Measurements from ENCODE around the gene WIPF3. TPM values are rescaled to one million over a fixed set of nuclear protein-coding genes. Genes with fewer than 3 reads are reported as not detected.

The WIPF3 gene
- total and polyA plus RNA-seq, 2 of the 4 experiments (the other 2 are of a cell fraction), result not detected

- H2BK120ac ChIP-seq (ENCODE audit: low read depth, low read length), result no peak overlapping the region
- no peaks in the 10 kb centered on the region for H3K36me3 ChIP-seq (ENCODE audit: control insufficient read depth, insufficient read depth, low read length)
- H2AFZ ChIP-seq (replicated peaks; ENCODE audit: low read length, poor library complexity), result no peak overlapping the region
- no peak overlapping the region for H3K4me3 ChIP-seq (ENCODE audit: insufficient read depth, low read depth, low read length)
- no peak overlapping the region for H3K18ac ChIP-seq (ENCODE audit: low read depth, low read length)
- no TSS peak for BruUV-seq (replicated peaks)
- dilution Hi-C loops (cut with HindIII; ENCODE audit: low sequenced_read_pairs, unreplicated experiment) (no loop called here), in situ Hi-C loops (cut with MboI; ENCODE audit: low sequenced_read_pairs) (no loop called here), intact Hi-C loops (cut with micrococcal nuclease) (no loop called here)
- no peaks in the 10 kb centered on the region; the same call in none of the 2 replicates for H3K27me3 ChIP-seq (ENCODE audit: control insufficient read depth, insufficient read depth, low read length)
- H3K27ac ChIP-seq (ENCODE audit: insufficient read depth, low read length), result no peak overlapping the region
- no peaks in the 10 kb centered on the region for H3K4me1 ChIP-seq (ENCODE audit: control insufficient read depth, insufficient read depth, low read length)
- ATAC-seq (ENCODE audit: low read depth) (peak; percentile 72), DNase-seq (peak; percentile 66)
- no peak overlapping the region for H4K91ac ChIP-seq (ENCODE audit: insufficient read depth, low read depth, low read length)
- no peak overlapping the region for H2BK5ac ChIP-seq (ENCODE audit: low read depth, low read length, poor library complexity, severe bottlenecking)
- H3K23ac ChIP-seq (ENCODE audit: low read depth, low read length), result no peak overlapping the region
- ChIA-PET CTCF (no interaction called here), POLR2A (ENCODE audit: unreplicated experiment) (no interaction called here)
- WGBS, 2 experiments (ENCODE audit: extremely low coverage in 2 of 2, insufficient read length in 1 of 2), result 33% methylated on average over 5 of the region's 7 CpGs; no CpG with 5 or more reads in 1 of the 2 experiments
- no peak overlapping the region for H3K4me2 ChIP-seq (ENCODE audit: low read depth, low read length)
- H2AK9ac ChIP-seq (replicated peaks; ENCODE audit: low read depth, low read length, poor library complexity), result no peak overlapping the region
- H3K9me1 ChIP-seq (ENCODE audit: insufficient read depth, low read length), result no peaks in the 10 kb centered on the region
- no peak overlapping the region for H2AK5ac ChIP-seq (ENCODE audit: low read depth, low read length)
- H3K79me1 ChIP-seq (ENCODE audit: low read depth in 1 of 2, low read length in 2 of 2), result no peaks in the 10 kb centered on the region
- H2BK20ac ChIP-seq (ENCODE audit: low read depth, low read length), result no peak overlapping the region
- H3K4ac ChIP-seq (ENCODE audit: low read depth, low read length), result no peak overlapping the region
- no peaks in the 10 kb centered on the region for H3K9me3 ChIP-seq (ENCODE audit: control insufficient read depth, insufficient read depth, low read length)
- H3K56ac ChIP-seq (ENCODE audit: extremely low read depth, insufficient read depth, low read length), result no peak overlapping the region
- no peaks in the 10 kb centered on the region for H4K20me1 ChIP-seq (ENCODE audit: insufficient read depth, low read length)
- no peak overlapping the region for H3K14ac ChIP-seq (replicated peaks; ENCODE audit: low read depth, low read length)
- TF ChIP-seq POLR2A (IDR thresholded peaks at IDR 0.05; ENCODE audit: low read depth, low read length) (no peak), USF2 (IDR thresholded peaks at IDR 0.05; ENCODE audit: low read depth, low read length) (peak; percentile 21; the same call in 1 of the 2 replicates)
- no peak overlapping the region for H4K5ac ChIP-seq (ENCODE audit: low read depth, low read length)
- H4K8ac ChIP-seq (ENCODE audit: low read depth in 2 of 2, low read length in 2 of 2), result no peak overlapping the region
- no peak overlapping the region for H2BK15ac ChIP-seq (ENCODE audit: low read depth, low read length)
- H3K9ac ChIP-seq (ENCODE audit: low read depth, low read length), result no peak overlapping the region
These were observed 33.0 kb downstream of the WIPF3 start for GRCh38 chr7:29839302-29839701.

Measured in IMR-90 (cell line).